Tibial nerve (tissue), 4 donors: Measurements from ENCODE around the gene RNF213. TPM values are rescaled to one million over a fixed set of nuclear protein-coding genes. Genes with fewer than 3 reads are reported as not detected.

Experiments used
- DNase-seq, 2 donors: peaks; one replicate each; pipeline ENCODE4 v3.0.0-alpha.2; 2019; ENCODE audit warnings: low spot score in 2 of 2
- H3K27ac ChIP-seq, 4 donors: fragments of 200-600 bp; sonication (generic) in 3 of 4; one replicate each; pipeline ENCODE4 v1.5.1; 2017 to 2019; ENCODE audit warnings: mild to moderate bottlenecking in 1 of 4
- H3K27me3 ChIP-seq, 2 donors: fragments of 200-600 bp; sonication (generic) in 1 of 2; one replicate each; pipeline versions ENCODE4 v1.5.1 to v1.6.0; 2017 to 2019
- H3K36me3 ChIP-seq, 3 donors: fragments of 200-600 bp; sonication (generic); one replicate each; pipeline ENCODE4 v1.5.1; 2018 to 2019
- H3K4me1 ChIP-seq, 4 donors: fragments of 200-600 bp; sonication (generic) in 3 of 4; one replicate each; pipeline ENCODE4 v1.5.1; 2017 to 2019
- H3K4me3 ChIP-seq, 4 donors: fragments of 200-600 bp; sonication (generic) in 3 of 4; one replicate each; pipeline ENCODE4 v1.5.1; 2017 to 2019; ENCODE audit warnings: mild to moderate bottlenecking in 1 of 4, moderate library complexity in 1 of 4
- H3K9me3 ChIP-seq, 4 donors: fragments of 200-600 bp; sonication (generic) in 3 of 4; one replicate each; pipeline ENCODE4 v1.5.1; 2017 to 2019
- CTCF ChIP-seq, 5 experiments: fragments of 200-600 bp in 3 of 5; fragments of 450-650 bp in 2 of 5; sonication (generic) in 3 of 5; IDR thresholded peaks; one replicate each; pipeline ENCODE4 v1.5.1; 2016 to 2019; ENCODE audit warnings: antibody characterized with exemption in 5 of 5, mild to moderate bottlenecking in 3 of 5, moderate library complexity in 2 of 5
- EP300 ChIP-seq, 2 donors: sonication (generic); formaldehyde crosslinking; IDR thresholded peaks; one replicate each; pipeline ENCODE4 v1.6.1; 2017; ENCODE audit warnings: antibody characterized with exemption in 2 of 2, mild to moderate bottlenecking in 1 of 2
- POLR2A ChIP-seq, 2 donors: fragments of 450-650 bp; IDR thresholded peaks; one replicate each; pipeline ENCODE4 v1.6.1; 2017; ENCODE audit warnings: antibody characterized with exemption in 2 of 2, mild to moderate bottlenecking in 2 of 2, moderate library complexity in 2 of 2
- WGBS, 2 donors: methylation state at CpG; one replicate each; pipeline ENCODE4 v1.1.5; 2018; 5-methylcytosine and 5-hydroxymethylcytosine counted together
- total RNA-seq, 4 donors: library from RNA; depleted of rRNA; stranded (reverse); fragments of >200 nt; gene quantifications; one replicate each; pipeline ENCODE4 v1.1.0, GENCODE V29; 2016

Gene RNF213
- total RNA-seq, 4 donors from 2014 or later, result 107 to 148 (median 119) TPM

DNA sequence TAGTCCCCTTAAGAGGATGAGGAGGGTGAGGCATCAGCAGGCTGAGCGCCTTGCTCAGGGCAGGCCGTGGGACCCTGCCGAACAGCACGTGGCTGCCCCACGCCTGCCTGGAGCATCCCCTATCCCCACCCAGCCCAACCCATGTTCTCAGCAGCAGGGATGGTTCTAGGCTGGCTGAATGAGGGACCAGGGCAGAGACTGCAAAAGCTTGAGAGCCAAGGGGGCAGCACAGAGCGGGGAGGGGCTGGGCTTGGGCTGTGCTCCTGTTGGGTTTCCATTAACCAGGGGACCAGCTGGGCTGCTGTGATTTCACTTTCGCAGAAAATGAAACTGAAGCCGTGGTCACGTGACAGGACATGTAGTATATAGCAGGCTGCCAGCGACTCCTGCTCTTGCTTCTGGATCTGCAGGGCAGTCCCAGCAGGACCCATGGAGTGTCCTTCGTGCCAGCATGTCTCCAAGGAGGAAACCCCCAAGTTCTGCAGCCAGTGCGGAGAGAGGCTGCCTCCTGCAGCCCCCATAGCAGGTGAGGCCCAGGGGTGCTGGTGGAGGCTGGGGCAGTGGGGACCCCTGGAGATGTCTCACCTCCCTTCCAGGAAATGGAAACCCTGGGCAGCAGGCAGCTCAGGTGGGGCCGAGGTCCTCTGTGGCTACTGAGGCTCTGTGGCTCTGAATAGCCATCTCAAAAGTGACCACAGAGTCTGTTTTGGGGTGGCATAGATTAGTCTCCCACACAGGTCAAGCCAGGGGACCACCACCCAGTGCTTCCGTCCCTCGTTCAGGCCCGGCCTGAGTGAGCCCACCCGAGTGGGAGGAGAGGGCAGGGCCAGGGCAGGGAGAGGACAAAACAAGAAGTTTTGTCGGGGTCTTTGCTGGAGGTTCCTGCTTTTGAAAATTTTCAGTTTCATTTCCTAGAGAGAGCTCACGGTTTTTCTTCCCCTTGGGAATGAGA lies 2.9 kb downstream of the RNF213 start:
- peak; percentile 76 to 92 for DNase-seq
- WGBS, 2 donors, result 13 to 21% methylated on average over 14 to 18 of the region's 19 CpGs
- Histone ChIP-seq H3K27ac (peak overlapping the region; percentile 96 to 99 (median 98)), H3K27me3 (no peaks in the 10 kb centered on the region), H3K9me3 (no peaks in the 10 kb centered on the region), H3K4me1 (peaks cover 0 to 40% (median 34%) of the 10 kb centered on the region in 4 donors), H3K4me3 (peak overlapping the region; percentile 20 to 81 (median 49)), H3K36me3 (peaks cover 0 to 43% (median 0%) of the 10 kb centered on the region in 3 donors)
- TF ChIP-seq CTCF (IDR thresholded peaks at IDR 0.05), result peak in 3 of 5 experiments; percentile 4 to 26 (median 4)
- TF ChIP-seq EP300 (IDR thresholded peaks at IDR 0.05), result peak in 1 of 2 donors; percentile 38
- no peak for TF ChIP-seq POLR2A (IDR thresholded peaks at IDR 0.05)

GRCh38 chr17:80264205-80265075 lies 3.8 kb downstream of the RNF213 start:
- DNase-seq, result no peak
- TF ChIP-seq POLR2A (IDR thresholded peaks at IDR 0.05), result no peak
- TF ChIP-seq CTCF (IDR thresholded peaks at IDR 0.05), result no peak
- TF ChIP-seq EP300 (IDR thresholded peaks at IDR 0.05), result no peak
- Histone ChIP-seq H3K4me1 (peaks cover 0 to 39% (median 33%) of the 10 kb centered on the region in 4 donors), H3K4me3 (peak overlapping the region; percentile 20 to 81 (median 49)), H3K36me3 (peaks cover 0 to 50% (median 0%) of the 10 kb centered on the region in 3 donors), H3K27ac (peak overlapping the region in 3 of 4 donors; percentile 96 to 99 (median 97)), H3K27me3 (no peaks in the 10 kb centered on the region), H3K9me3 (no peaks in the 10 kb centered on the region)
- WGBS, 2 donors, result 69 to 75% methylated on average over 19 of the region's 19 CpGs

GRCh38 chr17:80265205-80266068 lies 4.8 kb downstream of the RNF213 start:
- no peak for TF ChIP-seq POLR2A (IDR thresholded peaks at IDR 0.05)

DNA sequence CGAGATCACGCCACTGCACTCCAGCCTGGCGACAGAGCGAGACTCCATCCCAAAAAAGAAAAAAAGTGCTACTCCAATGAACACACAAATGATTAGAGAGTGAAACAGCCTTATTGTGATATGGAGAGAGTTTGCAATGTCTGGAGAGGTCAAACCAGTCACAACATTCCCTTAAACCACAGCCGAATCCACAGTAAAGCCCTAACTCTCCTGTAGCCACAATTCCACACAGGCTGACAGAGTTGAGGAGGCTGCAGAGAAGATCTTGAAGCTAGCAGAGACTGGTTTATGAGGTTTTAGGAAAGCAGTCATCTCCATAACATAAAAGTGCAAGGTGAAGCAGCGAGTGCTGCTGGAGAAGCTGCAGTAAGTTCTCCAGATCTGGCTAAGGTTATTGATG lies 6.7 kb downstream of the RNF213 start:
- peaks cover 0 to 24% (median 22%) of the 10 kb centered on the region in 4 donors for H3K4me1 ChIP-seq
- H3K36me3 ChIP-seq, result peaks cover 0 to 52% (median 0%) of the 10 kb centered on the region in 3 donors
- no peaks in the 10 kb centered on the region for H3K27me3 ChIP-seq
- TF ChIP-seq EP300 (IDR thresholded peaks at IDR 0.05) (no peak), POLR2A (IDR thresholded peaks at IDR 0.05) (no peak), CTCF (IDR thresholded peaks at IDR 0.05) (no peak)
- no peaks in the 10 kb centered on the region for H3K9me3 ChIP-seq
- no peak for DNase-seq
- 90 to 96% methylated on average over 6 of the region's 6 CpGs for WGBS, 2 donors
- no peak overlapping the region for H3K27ac ChIP-seq
- H3K4me3 ChIP-seq, result no peak overlapping the region

More at GRCh38 chr17:80265205-80266068, 4.8 kb downstream of the RNF213 start:
- Histone ChIP-seq H3K4me1 (peaks cover 0 to 34% (median 31%) of the 10 kb centered on the region in 4 donors), H3K27me3 (no peaks in the 10 kb centered on the region), H3K9me3 (no peaks in the 10 kb centered on the region), H3K36me3 (peaks cover 0 to 50% (median 0%) of the 10 kb centered on the region in 3 donors), H3K4me3 (no peak overlapping the region), H3K27ac (peak overlapping the region in 2 of 4 donors; percentile 97 to 99)
- 90 to 94% methylated on average over 17 of the region's 17 CpGs for WGBS, 2 donors
- no peak for DNase-seq
